Measurements from ENCODE around the gene NMT1.
A peak's percentile ranks its signal among the peaks of the same experiment; 100 is the strongest.

Gene NMT1

DNA sequence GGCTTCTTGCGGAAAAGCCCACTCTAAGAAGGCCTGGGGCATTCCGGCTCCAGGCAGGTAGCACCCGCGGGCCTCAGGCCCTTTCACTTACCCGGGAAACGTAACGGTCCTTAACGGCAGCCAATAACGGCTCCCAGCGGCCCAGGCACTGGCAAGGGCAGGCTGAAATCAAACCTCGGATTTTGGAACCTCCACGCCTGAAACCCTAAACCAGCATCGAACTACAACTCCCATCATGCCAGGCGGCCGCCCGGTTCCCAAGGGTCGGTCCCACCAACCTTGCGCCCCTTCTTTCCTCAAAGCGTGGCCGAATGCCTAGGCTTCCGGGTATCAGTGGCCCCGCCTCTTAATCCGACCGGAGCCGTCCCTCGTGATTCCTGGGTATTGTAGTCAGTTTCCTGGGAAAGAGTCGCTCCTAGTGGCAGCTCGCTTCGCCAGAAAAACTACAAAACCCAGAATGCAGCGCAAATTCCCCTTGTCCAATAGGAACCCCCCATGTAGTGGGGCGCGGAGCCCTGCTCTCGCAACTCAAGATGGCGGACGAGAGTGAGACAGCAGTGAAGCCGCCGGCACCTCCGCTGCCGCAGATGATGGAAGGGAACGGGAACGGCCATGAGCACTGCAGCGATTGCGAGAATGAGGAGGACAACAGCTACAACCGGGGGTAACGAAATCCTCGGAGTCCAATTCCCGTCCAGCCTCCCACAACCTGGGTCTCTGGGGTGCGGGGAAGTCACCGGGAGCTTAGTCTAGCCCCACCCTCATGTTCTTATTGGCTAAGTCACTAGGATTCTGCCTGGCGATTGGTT, at the start of gene NMT1:
NMT1 (plus strand) TSS at position 521 of the 809 bp plus-strand sequence; CDS start at position 534, 13 bp downstream.
- peak within 1 kb of the TSS; percentile 96 for H3K4me3 ChIP-seq (replicated peaks; ENCODE audit: low read depth, low read length)
- no peak for TF ChIP-seq CTCF (IDR thresholded peaks at IDR 0.05; ENCODE audit: low read length, missing control alignments)
- DNase-seq (ENCODE audit: low read depth): peak; percentile 100

GRCh38 chr17:45011767-45012166, 49.4 kb upstream of the NMT1 start:
- no peak for TF ChIP-seq CTCF (IDR thresholded peaks at IDR 0.05; ENCODE audit: low read length, missing control alignments)
- no peak overlapping the region for H3K4me3 ChIP-seq (replicated peaks; ENCODE audit: low read depth, low read length)
- no peak for DNase-seq (ENCODE audit: low read depth)

- no peak for DNase-seq (ENCODE audit: low read depth)
- no peak overlapping the region for H3K4me3 ChIP-seq (replicated peaks; ENCODE audit: low read depth, low read length)
- TF ChIP-seq CTCF (IDR thresholded peaks at IDR 0.05; ENCODE audit: low read length, missing control alignments): no peak
These were observed 47.8 kb upstream of the NMT1 start for GRCh38 chr17:45013021-45013997.

DNA sequence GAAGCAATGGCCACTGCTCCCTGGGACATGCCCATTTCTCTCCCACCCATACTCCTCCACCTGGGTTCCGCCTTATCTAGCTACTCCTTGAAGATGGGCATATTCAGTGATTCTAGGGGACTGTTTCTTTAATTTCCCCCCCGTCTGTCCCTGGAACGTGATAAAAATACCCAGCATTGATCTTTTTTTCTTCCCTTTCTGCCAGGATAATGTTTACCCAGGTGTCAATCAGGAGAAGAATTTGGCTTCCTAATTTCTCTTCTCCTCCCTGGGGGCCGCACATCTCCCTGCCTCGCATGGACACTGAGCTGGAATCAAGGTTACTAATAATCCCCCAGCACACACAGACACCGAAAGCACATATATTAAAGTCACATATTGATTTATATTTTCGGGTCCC, 44.9 kb upstream of the NMT1 start:
- TF ChIP-seq CTCF (IDR thresholded peaks at IDR 0.05; ENCODE audit: low read length, missing control alignments): no peak
- no peak overlapping the region for H3K4me3 ChIP-seq (replicated peaks; ENCODE audit: low read depth, low read length)
- DNase-seq (ENCODE audit: low read depth): no peak

DNA sequence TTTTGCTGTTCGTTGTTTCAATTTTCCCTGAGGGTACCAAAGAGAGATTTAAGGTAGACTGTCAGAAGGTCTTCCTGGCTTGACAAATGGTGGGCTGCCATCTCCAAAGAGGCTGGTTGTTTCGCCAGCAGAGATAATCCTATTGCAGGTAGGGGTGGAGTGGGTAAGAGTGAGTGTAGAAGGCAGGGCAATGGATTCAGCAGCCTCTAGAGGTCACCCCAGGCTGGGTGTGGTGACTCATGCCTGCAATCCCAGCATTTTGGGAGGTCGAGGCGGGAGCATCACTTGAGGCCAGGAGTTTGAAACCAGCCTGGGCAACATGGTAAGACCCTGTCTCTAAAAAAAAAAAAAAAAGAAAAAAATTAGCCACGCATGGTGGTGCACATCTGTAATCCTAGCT, 44.3 kb upstream of the NMT1 start:
- peak; percentile 33 for TF ChIP-seq CTCF (IDR thresholded peaks at IDR 0.05; ENCODE audit: low read length, missing control alignments)
- H3K4me3 ChIP-seq (replicated peaks; ENCODE audit: low read depth, low read length): no peak overlapping the region
- DNase-seq (ENCODE audit: low read depth): no peak

GRCh38 chr17:45018514-45018847, 42.6 kb upstream of the NMT1 start:
- TF ChIP-seq CTCF (IDR thresholded peaks at IDR 0.05; ENCODE audit: low read length, missing control alignments): no peak
- H3K4me3 ChIP-seq (replicated peaks; ENCODE audit: low read depth, low read length): peak overlapping the region; percentile 50
- no peak for DNase-seq (ENCODE audit: low read depth)

Data from fibroblast of pulmonary artery (primary cell).